ENCODE results near the gene ASCL4.

The ASCL4 gene

DNA sequence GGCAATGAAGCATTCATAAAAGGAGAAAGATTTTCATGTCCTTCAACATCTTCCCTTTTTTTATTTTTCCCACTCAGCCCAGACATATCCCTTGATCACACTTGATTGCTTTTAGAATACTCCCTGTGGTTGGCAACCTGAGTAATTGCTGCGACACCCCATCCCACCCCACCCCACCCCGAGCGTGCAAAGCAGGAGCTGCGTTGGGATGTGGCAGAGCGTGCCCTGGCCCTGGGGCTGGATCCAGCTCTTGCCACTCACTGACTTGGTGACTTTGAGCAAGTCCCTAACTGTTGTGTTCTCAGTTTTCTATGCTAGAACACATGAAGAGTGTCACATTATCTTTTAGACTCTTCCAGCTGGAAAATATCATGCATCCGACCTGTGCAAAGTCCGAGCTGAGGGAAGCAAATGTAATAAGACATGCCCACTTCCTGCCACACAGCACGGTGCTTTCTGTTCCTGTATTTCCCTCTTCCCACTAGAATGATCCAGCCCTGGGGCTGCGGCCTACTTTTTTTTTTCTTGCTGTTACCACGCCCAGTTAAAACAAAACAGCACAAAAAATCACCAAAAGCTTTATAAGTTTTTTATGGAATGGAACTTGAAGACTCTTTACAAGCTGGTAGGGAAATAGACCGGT, 4.0 kb downstream of the ASCL4 start:
- no peak for DNase-seq (ENCODE audit: low read depth)

DNA sequence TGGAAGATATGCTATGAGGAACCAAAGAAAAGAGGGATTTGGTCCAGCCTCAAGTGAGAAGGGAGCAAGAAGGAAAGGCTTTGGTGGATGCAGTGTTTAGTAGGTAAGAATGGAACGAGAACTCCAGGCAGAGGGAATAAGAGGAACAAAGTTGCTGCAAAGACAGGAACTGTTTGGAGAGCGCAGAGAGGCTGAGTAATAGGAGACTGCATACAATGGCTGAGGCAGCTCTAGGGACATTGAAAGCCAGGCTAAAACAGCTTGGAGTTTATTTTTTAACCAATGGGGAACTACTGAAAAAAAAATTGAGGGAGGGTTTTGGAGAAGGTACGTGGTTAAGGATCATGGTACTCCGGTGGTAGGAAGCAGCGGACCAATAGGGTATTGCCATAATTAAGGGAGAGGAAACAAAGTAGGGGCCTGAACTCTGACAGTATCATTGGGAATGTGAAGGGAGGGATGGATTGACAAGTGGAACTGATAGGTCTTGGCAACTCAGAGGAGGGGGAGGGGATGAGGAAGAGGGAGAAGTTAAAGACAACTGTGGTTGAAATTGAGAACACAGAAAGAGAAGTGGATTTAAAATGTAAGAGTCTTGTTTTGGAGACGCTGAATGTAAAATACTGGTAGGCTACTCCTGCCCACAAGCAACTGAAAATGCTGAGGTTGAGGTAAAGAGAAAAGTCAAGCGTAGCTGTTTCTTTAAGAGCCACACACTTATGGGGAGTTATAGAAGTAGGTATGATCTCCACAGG, 4.8 kb downstream of the ASCL4 start:
- DNase-seq (ENCODE audit: low read depth) = no peak

DNA sequence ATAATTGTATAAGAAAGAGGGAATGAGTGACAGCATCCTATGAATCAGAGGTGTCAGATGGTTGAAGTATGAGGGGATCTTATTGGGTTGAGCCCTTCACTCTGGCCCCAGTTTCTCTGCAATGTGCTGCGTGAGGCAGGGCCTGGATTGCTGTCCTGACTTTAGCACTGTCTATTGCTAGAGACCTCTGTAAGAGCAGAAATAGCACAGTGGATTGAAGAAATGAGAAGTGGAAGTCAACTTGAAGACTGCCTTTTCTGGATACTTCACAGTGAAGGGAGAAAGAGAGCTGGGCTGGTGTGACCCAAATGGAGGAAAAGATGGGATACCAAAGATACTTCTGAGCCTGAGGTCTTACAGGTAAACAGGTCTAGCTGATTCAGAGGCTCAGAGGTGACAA, 5.8 kb downstream of the ASCL4 start:
- no peak for DNase-seq (ENCODE audit: low read depth)

DNA sequence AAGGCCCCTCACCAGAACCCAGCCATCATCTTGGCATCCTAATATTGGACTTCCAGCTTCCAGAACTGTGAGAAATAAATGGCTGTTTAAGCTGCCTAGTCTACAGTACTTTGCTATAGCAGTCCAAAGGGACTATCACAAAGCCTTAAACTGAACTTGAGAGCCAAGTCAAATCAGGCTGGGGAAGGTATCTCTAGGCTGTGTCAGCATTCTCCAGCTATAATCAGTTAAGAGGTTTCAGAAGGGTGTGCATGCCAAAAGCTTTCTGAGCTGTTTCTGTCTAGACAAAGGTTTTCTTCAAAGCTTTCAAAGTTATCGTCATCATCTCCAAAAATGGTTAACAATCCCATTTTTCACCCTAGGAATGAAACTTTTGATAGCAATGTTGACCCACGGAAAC, 7.6 kb downstream of the ASCL4 start:
- no peak for DNase-seq (ENCODE audit: low read depth)

GRCh38 chr12:107783406-107784376, 9.2 kb downstream of the ASCL4 start:
- no peak for DNase-seq (ENCODE audit: low read depth)

GRCh38 chr12:107788281-107788680, 13.8 kb downstream of the ASCL4 start:
- DNase-seq (ENCODE audit: low read depth) = no peak

- no peak for DNase-seq (ENCODE audit: low read depth)
These were observed 14.4 kb downstream of the ASCL4 start for GRCh38 chr12:107788690-107789458.

- no peak for DNase-seq (ENCODE audit: low read depth)
These were observed 17.1 kb downstream of the ASCL4 start for GRCh38 chr12:107791465-107792089.

GRCh38 chr12:107794451-107794850, 19.9 kb downstream of the ASCL4 start:
- DNase-seq (ENCODE audit: low read depth) = no peak

- no peak for DNase-seq (ENCODE audit: low read depth)
These were observed 24.1 kb downstream of the ASCL4 start for GRCh38 chr12:107798580-107798979.

- DNase-seq (ENCODE audit: low read depth) = no peak
These were observed 26.6 kb downstream of the ASCL4 start for GRCh38 chr12:107801150-107801549.

- DNase-seq (ENCODE audit: low read depth) = no peak
These were observed 28.6 kb downstream of the ASCL4 start for GRCh38 chr12:107803092-107803491.

DNA sequence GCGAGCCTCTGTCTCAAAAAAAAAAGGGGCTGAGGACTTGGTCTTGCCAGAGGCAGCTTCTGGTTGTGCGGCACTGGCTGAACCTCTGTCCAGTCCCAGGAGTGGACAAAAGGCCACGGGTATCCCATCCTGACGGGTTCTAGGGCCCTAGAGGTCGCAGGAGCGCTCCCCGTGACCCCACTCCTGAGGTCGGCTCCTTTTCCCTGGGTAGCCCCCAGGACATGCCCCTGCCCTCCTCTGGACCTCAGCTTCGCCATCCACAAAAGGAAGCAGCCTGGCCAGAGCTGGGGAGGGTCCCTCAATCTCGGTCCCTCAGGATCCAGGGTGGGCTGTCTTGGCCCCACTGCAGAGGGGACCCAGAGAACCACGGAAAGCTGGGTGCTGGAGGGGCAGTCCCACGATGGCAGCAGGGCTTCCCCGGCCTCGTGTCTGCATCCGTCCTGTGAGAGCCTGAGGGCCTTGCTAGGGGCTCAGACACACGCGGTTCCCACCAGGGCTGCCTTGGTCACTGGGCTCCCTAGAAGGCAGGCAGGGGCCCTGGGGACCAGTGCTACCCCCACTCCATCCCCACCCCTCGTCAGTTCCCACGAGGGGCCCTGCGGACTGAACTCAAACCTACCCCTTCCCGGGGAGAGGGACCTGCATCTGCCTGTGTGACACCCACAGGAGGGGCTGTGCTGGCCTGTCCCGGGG, 31.1 kb downstream of the ASCL4 start:
- DNase-seq (ENCODE audit: low read depth) = no peak

- DNase-seq (ENCODE audit: low read depth) = no peak
These were observed 33.1 kb downstream of the ASCL4 start for GRCh38 chr12:107807471-107808150.

- no peak for DNase-seq (ENCODE audit: low read depth)
These were observed 42.7 kb downstream of the ASCL4 start for GRCh38 chr12:107817250-107817649.

- DNase-seq (ENCODE audit: low read depth) = no peak
These were observed 44.5 kb downstream of the ASCL4 start for GRCh38 chr12:107818984-107819383.

- no peak for DNase-seq (ENCODE audit: low read depth)
These were observed 47.9 kb downstream of the ASCL4 start for GRCh38 chr12:107822356-107822755.

All from HS-27A (cell line).